Daoy (cell line): Measurements from ENCODE around the gene SLIT1. TPM values are rescaled to one million over a fixed set of nuclear protein-coding genes. Genes with fewer than 3 reads are reported as not detected.

Experiments
- DNase-seq: peaks from one replicate; pipeline ENCODE4 v3.0.0-alpha.2; 2015; ENCODE audit warnings: low read depth
- total RNA-seq: library from RNA; depleted of rRNA; stranded (reverse); fragments of >200 nt; shearing (Covaris generic); gene quantifications from 2 replicates; pipeline ENCODE4 v1.2.3, GENCODE V29; 2014

Gene SLIT1
- total RNA-seq, 1 experiment from 2014 or later, result 0.11 TPM

- DNase-seq, result no peak
These were observed 182.5 kb downstream of the SLIT1 start for GRCh38 chr10:97003151-97003803.

DNA sequence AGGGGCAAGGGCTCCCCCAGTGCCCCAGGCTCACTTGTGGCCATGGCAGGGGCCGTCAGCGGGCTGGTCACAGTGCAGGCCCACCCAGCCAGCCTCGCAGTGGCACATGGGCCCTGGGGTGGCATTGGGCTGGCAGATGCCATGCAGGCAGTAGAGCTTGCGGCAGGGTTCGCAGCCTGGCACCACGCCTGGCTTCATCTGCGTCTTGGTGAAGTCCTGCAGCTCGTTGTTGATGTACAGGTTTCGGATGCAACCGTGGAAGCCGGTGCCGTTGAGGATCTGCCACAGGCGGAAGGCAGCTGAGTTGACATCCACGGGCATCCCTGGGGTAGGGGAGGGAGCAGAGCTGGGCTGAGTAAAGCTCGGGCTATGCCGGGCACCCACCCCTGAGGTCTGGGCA is 183.1 kb downstream of the SLIT1 start:
- no peak for DNase-seq

GRCh38 chr10:97001183-97001991 is 184.4 kb downstream of the SLIT1 start:
- DNase-seq, result no peak

- no peak for DNase-seq
These were observed 185.1 kb downstream of the SLIT1 start for GRCh38 chr10:97000487-97001182.

DNA sequence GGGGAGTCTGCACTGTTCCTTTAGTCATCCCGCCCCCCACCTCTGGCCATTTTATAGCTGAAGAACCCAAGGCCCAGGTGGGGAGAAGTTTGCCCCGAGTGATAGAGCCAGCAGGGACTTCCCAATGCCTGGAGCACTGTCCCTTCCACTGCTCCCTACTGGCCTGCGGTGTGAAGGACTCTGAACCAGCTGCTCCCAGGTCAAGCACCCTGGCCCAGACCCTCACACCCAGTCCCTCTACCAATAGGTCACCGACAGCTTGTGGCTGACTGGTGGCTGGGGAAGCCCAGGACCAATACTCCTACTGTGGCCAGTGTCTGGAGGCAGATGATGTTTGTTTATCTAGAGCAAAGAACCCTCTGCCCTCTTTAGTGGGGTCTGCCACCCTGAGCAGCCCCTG is 185.8 kb downstream of the SLIT1 start:
- no peak for DNase-seq

DNA sequence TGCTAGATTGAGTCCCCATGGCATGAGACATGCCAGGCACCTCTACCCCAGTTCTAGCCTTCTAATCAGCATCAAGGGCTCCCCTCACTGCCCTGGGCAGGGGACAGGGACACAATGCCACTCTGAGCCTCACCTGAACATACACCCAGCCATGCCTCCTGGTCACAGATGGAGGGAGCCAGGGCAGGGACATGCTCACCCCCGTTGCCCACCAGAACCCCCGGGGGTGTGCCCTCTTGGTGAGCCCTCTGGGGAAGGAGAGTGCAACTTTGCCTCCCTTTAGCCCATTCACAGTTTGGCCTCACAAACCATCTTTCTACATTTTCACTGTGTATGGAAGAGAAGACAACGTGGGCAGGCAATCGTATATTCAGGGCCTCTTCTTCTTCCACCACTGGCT is 186.4 kb downstream of the SLIT1 start:
- DNase-seq, result no peak

DNA sequence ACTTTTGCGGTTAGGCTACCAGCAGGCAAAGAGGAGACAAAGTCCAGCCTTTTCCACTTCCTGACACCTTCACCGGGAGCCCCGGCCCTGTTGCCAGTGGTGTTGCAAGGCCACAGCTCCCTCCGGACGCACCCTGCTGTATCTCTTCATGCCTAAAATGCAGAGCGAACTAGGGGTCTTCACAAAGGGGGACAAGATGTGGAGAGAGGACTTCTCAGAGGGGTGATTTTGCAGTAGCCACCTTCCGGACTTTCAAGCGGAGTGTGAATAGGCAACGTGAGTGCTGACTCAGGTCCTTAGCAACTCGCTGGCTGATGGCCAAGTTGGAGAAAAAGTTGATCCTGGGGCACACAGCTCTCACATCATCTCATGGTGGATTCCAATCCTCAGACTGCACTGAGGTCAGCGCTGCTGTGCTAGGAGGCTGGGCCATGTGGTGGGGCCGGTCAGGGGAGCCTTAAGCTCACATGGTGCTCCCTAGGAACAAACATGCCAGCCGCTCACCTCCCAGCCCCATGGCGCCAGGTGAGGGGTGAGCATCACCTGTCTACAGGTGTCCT is 187.3 kb downstream of the SLIT1 start:
- DNase-seq, result peak; percentile 52

- DNase-seq, result no peak
These were observed 189.3 kb downstream of the SLIT1 start for GRCh38 chr10:96996275-96996965.

DNA sequence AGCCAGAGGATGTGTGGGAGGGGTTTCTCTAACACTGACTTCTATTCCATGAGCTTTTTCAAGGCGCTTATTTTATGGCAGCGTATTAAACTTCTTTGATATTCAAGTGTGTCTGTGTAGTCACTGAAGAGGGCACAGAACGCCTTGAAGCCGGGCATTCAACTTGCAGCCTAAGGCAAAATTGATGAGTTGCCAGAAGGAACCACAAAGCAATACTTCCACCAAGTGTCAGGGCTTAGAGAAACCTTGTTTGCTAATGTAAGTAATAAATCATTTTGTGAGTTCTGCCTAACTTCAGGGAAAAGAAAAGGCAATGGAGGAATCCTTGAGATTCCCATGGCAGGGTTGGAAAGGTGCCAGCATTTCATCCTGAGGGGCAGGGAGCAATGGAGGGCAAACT is 189.9 kb downstream of the SLIT1 start:
- DNase-seq, result no peak

- DNase-seq, result no peak
These were observed 193.0 kb downstream of the SLIT1 start for GRCh38 chr10:96992721-96993120.

GRCh38 chr10:96991313-96991841 is 194.4 kb downstream of the SLIT1 start:
- peak; percentile 15 for DNase-seq

DNA sequence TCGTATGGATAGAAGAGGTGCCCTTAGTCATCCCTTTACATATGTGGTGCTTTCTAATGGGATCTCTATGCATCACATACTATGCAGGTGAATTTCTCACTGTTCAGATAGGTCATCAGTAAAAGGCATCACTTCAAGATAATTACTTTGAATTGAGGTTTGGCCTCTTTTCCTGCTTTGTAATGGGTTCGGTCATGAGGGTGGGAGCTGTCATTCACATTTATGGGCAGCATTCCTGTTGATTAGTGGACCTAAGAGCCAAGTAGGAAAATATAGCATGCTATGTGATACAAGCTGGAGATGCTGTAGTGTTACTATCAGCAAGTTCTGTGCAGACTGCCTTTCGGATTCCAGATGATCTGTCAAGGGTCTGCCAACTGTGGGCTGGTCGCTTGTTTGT is 197.3 kb downstream of the SLIT1 start:
- no peak for DNase-seq

DNA sequence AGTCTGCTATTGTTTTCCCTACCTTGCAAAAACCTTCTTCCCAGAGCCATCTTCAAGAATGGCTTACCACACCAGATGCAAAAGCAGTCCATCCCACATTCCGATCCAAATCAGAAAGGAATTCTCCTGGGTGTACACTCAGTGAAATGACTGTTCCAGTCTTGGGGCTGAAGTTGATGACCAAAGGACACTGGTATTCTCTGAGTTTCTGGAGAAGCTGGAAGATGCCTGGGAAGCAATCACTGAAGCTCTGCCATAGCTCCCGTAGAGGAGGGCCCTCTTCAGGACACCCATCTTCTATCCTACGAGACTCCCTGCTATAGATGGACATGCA is 197.9 kb downstream of the SLIT1 start:
- DNase-seq, result no peak

DNA sequence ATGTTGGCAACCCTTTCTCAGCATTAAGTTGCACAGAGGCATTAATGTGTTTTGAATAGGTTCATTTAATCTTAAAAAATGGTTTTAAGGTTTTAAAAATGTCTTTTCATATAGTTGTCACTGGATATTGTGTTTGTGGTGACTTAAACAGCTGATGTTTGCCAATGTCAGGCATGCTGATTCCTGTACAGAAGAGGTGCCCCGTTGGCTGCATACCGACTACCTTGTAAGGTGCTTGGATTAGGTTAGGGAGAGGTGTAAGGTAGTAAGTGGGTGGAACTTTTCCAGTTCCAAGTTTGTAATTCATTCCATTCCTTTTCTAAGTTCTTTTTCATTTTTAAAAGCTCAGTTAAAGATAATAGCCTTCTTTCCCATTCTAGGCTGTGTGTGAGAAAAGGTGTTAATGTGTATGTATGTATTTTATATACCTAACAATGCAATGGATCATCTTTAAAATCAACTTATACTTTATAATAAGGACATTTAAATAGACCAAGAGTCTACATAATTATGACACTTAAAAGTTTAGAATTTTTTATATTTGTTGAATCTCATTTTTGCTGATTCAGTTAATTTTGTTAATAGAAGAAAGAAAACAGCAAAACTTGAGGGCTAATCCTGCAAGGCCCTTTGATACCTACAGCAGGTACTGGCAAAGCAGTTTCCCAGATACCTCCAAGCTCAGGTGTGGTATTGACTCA is 198.5 kb downstream of the SLIT1 start:
- no peak for DNase-seq

GRCh38 chr10:96986200-96986856 is 199.4 kb downstream of the SLIT1 start:
- DNase-seq, result no peak

GRCh38 chr10:96984541-96985131 is 201.1 kb downstream of the SLIT1 start:
- DNase-seq, result no peak

GRCh38 chr10:96982149-96982930 is 203.4 kb downstream of the SLIT1 start:
- no peak for DNase-seq

GRCh38 chr10:96978621-96979154 is 207.1 kb downstream of the SLIT1 start:
- DNase-seq, result no peak

GRCh38 chr10:96975136-96975535 is 210.6 kb downstream of the SLIT1 start:
- no peak for DNase-seq
